ENCODE results near the gene SRPRB.

Gene SRPRB

GRCh38 chr3:133851931-133852330 lies 46.3 kb downstream of the SRPRB start:
- Histone ChIP-seq H3K4me3 (ENCODE audit: low read depth, low read length) (no peak overlapping the region), H3K27me3 (ENCODE audit: insufficient read depth, low read depth, severe bottlenecking) (peaks cover 3% of the 10 kb centered on the region), H3K27ac (no peak overlapping the region), H3K9me3 (ENCODE audit: severe bottlenecking) (no peaks in the 10 kb centered on the region), H3K36me3 (no peaks in the 10 kb centered on the region)
- DNase-seq, result no peak
- TF ChIP-seq CTCF (IDR thresholded peaks at IDR 0.05; ENCODE audit: low read depth, low read length), result no peak

- no peak overlapping the region for H3K4me3 ChIP-seq (ENCODE audit: low read depth, low read length)
- no peaks in the 10 kb centered on the region for H3K36me3 ChIP-seq
- H3K9me3 ChIP-seq (ENCODE audit: severe bottlenecking), result no peaks in the 10 kb centered on the region
- no peak overlapping the region for H3K27ac ChIP-seq
- H3K27me3 ChIP-seq (ENCODE audit: insufficient read depth, low read depth, severe bottlenecking), result no peaks in the 10 kb centered on the region
- DNase-seq, result no peak
- no peak for TF ChIP-seq CTCF (IDR thresholded peaks at IDR 0.05; ENCODE audit: low read depth, low read length)
Measured at GRCh38 chr3:133853063-133853924, 47.7 kb downstream of the SRPRB start.

- no peaks in the 10 kb centered on the region for H3K27me3 ChIP-seq (ENCODE audit: insufficient read depth, low read depth, severe bottlenecking)
- H3K36me3 ChIP-seq, result no peaks in the 10 kb centered on the region
- no peak overlapping the region for H3K27ac ChIP-seq
- no peak for TF ChIP-seq CTCF (IDR thresholded peaks at IDR 0.05; ENCODE audit: low read depth, low read length)
- H3K9me3 ChIP-seq (ENCODE audit: severe bottlenecking), result no peaks in the 10 kb centered on the region
- DNase-seq, result no peak
- no peak overlapping the region for H3K4me3 ChIP-seq (ENCODE audit: low read depth, low read length)
Measured at GRCh38 chr3:133853925-133854227, 48.3 kb downstream of the SRPRB start.

GRCh38 chr3:133854264-133855001 lies 48.8 kb downstream of the SRPRB start:
- Histone ChIP-seq H3K36me3 (no peaks in the 10 kb centered on the region), H3K4me3 (ENCODE audit: low read depth, low read length) (no peak overlapping the region), H3K9me3 (ENCODE audit: severe bottlenecking) (no peaks in the 10 kb centered on the region), H3K27me3 (ENCODE audit: insufficient read depth, low read depth, severe bottlenecking) (no peaks in the 10 kb centered on the region), H3K27ac (no peak overlapping the region)
- TF ChIP-seq CTCF (IDR thresholded peaks at IDR 0.05; ENCODE audit: low read depth, low read length), result no peak
- no peak for DNase-seq

GRCh38 chr3:133855002-133855370 lies 49.4 kb downstream of the SRPRB start:
- TF ChIP-seq CTCF (IDR thresholded peaks at IDR 0.05; ENCODE audit: low read depth, low read length), result no peak
- no peak for DNase-seq
- no peak overlapping the region for H3K27ac ChIP-seq
- H3K9me3 ChIP-seq (ENCODE audit: severe bottlenecking), result no peaks in the 10 kb centered on the region
- no peaks in the 10 kb centered on the region for H3K27me3 ChIP-seq (ENCODE audit: insufficient read depth, low read depth, severe bottlenecking)
- H3K4me3 ChIP-seq (ENCODE audit: low read depth, low read length), result no peak overlapping the region
- no peaks in the 10 kb centered on the region for H3K36me3 ChIP-seq

All from WERI-Rb-1 (cell line).